ENCODE results near the gene IGFBP4.
A peak's percentile ranks its signal among the peaks of the same experiment; 100 is the strongest.

Gene IGFBP4

GRCh38 chr17:40452921-40453378 is 9.7 kb downstream of the IGFBP4 start:
- no peak for FAIRE-seq
- DNase-seq (ENCODE audit: insufficient read length, low spot score), result no peak
- TF ChIP-seq SPI1 (IDR thresholded peaks at IDR 0.05; ENCODE audit: low read depth, low read length), result no peak
- TF ChIP-seq POLR2AphosphoS5 (IDR thresholded peaks at IDR 0.05; ENCODE audit: low read depth, low read length), result no peak
- no peak for TF ChIP-seq POU2F2 (IDR thresholded peaks at IDR 0.05; ENCODE audit: low read depth, low read length)
- no peak for TF ChIP-seq POLR2A (IDR thresholded peaks at IDR 0.05; ENCODE audit: low read depth, low read length)
- no peak for TF ChIP-seq TAF1 (IDR thresholded peaks at IDR 0.05; ENCODE audit: low read depth, low read length)
- no peak for TF ChIP-seq PAX5 (IDR thresholded peaks at IDR 0.05; ENCODE audit: insufficient read depth, low read length, severe bottlenecking)

GRCh38 chr17:40453881-40454612 is 10.8 kb downstream of the IGFBP4 start:
- FAIRE-seq, result no peak
- DNase-seq (ENCODE audit: insufficient read length, low spot score), result no peak
- no peak for TF ChIP-seq POLR2AphosphoS5 (IDR thresholded peaks at IDR 0.05; ENCODE audit: low read depth, low read length)
- TF ChIP-seq SPI1 (IDR thresholded peaks at IDR 0.05; ENCODE audit: low read depth, low read length), result no peak
- no peak for TF ChIP-seq POLR2A (IDR thresholded peaks at IDR 0.05; ENCODE audit: low read depth, low read length)
- no peak for TF ChIP-seq POU2F2 (IDR thresholded peaks at IDR 0.05; ENCODE audit: low read depth, low read length)
- TF ChIP-seq PAX5 (IDR thresholded peaks at IDR 0.05; ENCODE audit: insufficient read depth, low read length, severe bottlenecking), result no peak
- TF ChIP-seq TAF1 (IDR thresholded peaks at IDR 0.05; ENCODE audit: low read depth, low read length), result no peak

- DNase-seq (ENCODE audit: insufficient read length, low spot score) (no peak), FAIRE-seq (no peak)
- no peak for TF ChIP-seq POLR2AphosphoS5 (IDR thresholded peaks at IDR 0.05; ENCODE audit: low read depth, low read length)
- no peak for TF ChIP-seq PAX5 (IDR thresholded peaks at IDR 0.05; ENCODE audit: insufficient read depth, low read length, severe bottlenecking)
- TF ChIP-seq TAF1 (IDR thresholded peaks at IDR 0.05; ENCODE audit: low read depth, low read length), result no peak
- no peak for TF ChIP-seq POU2F2 (IDR thresholded peaks at IDR 0.05; ENCODE audit: low read depth, low read length)
Measured at GRCh38 chr17:40454613-40454995, 11.4 kb downstream of the IGFBP4 start.

- FAIRE-seq (no peak), DNase-seq (ENCODE audit: insufficient read length, low spot score) (no peak)
- TF ChIP-seq SPI1 (IDR thresholded peaks at IDR 0.05; ENCODE audit: low read depth, low read length) (no peak), PAX5 (IDR thresholded peaks at IDR 0.05; ENCODE audit: insufficient read depth, low read length, severe bottlenecking) (no peak), POLR2AphosphoS5 (IDR thresholded peaks at IDR 0.05; ENCODE audit: low read depth, low read length) (no peak), POLR2A (IDR thresholded peaks at IDR 0.05; ENCODE audit: low read depth, low read length) (no peak), POU2F2 (IDR thresholded peaks at IDR 0.05; ENCODE audit: low read depth, low read length) (no peak), TAF1 (IDR thresholded peaks at IDR 0.05; ENCODE audit: low read depth, low read length) (no peak)
Measured at GRCh38 chr17:40456396-40456951, 13.2 kb downstream of the IGFBP4 start.

GRCh38 chr17:40457369-40457768 is 14.1 kb downstream of the IGFBP4 start:
- FAIRE-seq, result no peak
- no peak for DNase-seq (ENCODE audit: insufficient read length, low spot score)
- no peak for TF ChIP-seq TAF1 (IDR thresholded peaks at IDR 0.05; ENCODE audit: low read depth, low read length)
- TF ChIP-seq SPI1 (IDR thresholded peaks at IDR 0.05; ENCODE audit: low read depth, low read length), result no peak
- no peak for TF ChIP-seq POU2F2 (IDR thresholded peaks at IDR 0.05; ENCODE audit: low read depth, low read length)
- TF ChIP-seq POLR2A (IDR thresholded peaks at IDR 0.05; ENCODE audit: low read depth, low read length), result no peak
- TF ChIP-seq PAX5 (IDR thresholded peaks at IDR 0.05; ENCODE audit: insufficient read depth, low read length, severe bottlenecking), result no peak

- TF ChIP-seq PAX5 (IDR thresholded peaks at IDR 0.05; ENCODE audit: insufficient read depth, low read length, severe bottlenecking) (no peak), POLR2AphosphoS5 (IDR thresholded peaks at IDR 0.05; ENCODE audit: low read depth, low read length) (no peak), POU2F2 (IDR thresholded peaks at IDR 0.05; ENCODE audit: low read depth, low read length) (no peak), TAF1 (IDR thresholded peaks at IDR 0.05; ENCODE audit: low read depth, low read length) (no peak), SPI1 (IDR thresholded peaks at IDR 0.05; ENCODE audit: low read depth, low read length) (no peak), POLR2A (IDR thresholded peaks at IDR 0.05; ENCODE audit: low read depth, low read length) (no peak)
- FAIRE-seq, result no peak
- DNase-seq (ENCODE audit: insufficient read length, low spot score), result no peak
Measured at GRCh38 chr17:40457964-40458791, 14.9 kb downstream of the IGFBP4 start.

- FAIRE-seq (peak; percentile 77), DNase-seq (ENCODE audit: insufficient read length, low spot score) (no peak)
- TF ChIP-seq POLR2A (IDR thresholded peaks at IDR 0.05; ENCODE audit: low read depth, low read length) (no peak), SPI1 (IDR thresholded peaks at IDR 0.05; ENCODE audit: low read depth, low read length) (no peak), TAF1 (IDR thresholded peaks at IDR 0.05; ENCODE audit: low read depth, low read length) (no peak), POU2F2 (IDR thresholded peaks at IDR 0.05; ENCODE audit: low read depth, low read length) (no peak), PAX5 (IDR thresholded peaks at IDR 0.05; ENCODE audit: insufficient read depth, low read length, severe bottlenecking) (no peak)
Measured at GRCh38 chr17:40458851-40459482, 15.7 kb downstream of the IGFBP4 start.

- TF ChIP-seq SPI1 (IDR thresholded peaks at IDR 0.05; ENCODE audit: low read depth, low read length), result no peak
- TF ChIP-seq POU2F2 (IDR thresholded peaks at IDR 0.05; ENCODE audit: low read depth, low read length), result no peak
- TF ChIP-seq POLR2A (IDR thresholded peaks at IDR 0.05; ENCODE audit: low read depth, low read length), result no peak
- TF ChIP-seq POLR2AphosphoS5 (IDR thresholded peaks at IDR 0.05; ENCODE audit: low read depth, low read length), result no peak
- TF ChIP-seq PAX5 (IDR thresholded peaks at IDR 0.05; ENCODE audit: insufficient read depth, low read length, severe bottlenecking), result no peak
- no peak for TF ChIP-seq TAF1 (IDR thresholded peaks at IDR 0.05; ENCODE audit: low read depth, low read length)
- FAIRE-seq, result no peak
- no peak for DNase-seq (ENCODE audit: insufficient read length, low spot score)
Measured at GRCh38 chr17:40459636-40460603, 16.7 kb downstream of the IGFBP4 start.

All from GM12891 (cell line).